ENCODE measurements around the gene SV2B. TPM values are rescaled to one million over a fixed set of nuclear protein-coding genes. Genes with fewer than 3 reads are reported as not detected.

SV2B gene
- total and polyA plus RNA-seq, 12 donors, result 0.16 to 7.5 (median 3.0) TPM

DNA sequence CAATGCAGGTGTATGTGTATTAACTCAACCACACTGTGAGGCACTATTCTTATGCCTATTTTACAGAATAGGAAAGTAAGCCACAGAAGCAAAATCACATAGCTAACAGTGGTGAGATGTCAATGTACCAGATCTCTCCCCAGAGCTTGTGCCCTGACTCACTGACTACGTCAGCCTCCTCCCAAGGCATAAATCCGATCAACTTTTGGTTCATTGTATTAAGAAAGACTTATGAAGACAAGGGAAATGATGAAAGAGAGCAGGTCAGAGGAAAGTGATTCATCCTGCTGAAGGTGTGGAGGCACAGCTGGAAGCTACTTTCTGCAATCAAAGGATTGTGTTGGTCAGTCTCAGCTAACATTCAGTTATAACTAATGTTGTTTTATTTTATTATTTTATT, 33.0 kb upstream of the SV2B start:
- peaks cover 11% of the 10 kb centered on the region for H3K27me3 ChIP-seq
- TF ChIP-seq POLR2A (IDR thresholded peaks at IDR 0.05), result no peak
- TF ChIP-seq, protein P1, sequence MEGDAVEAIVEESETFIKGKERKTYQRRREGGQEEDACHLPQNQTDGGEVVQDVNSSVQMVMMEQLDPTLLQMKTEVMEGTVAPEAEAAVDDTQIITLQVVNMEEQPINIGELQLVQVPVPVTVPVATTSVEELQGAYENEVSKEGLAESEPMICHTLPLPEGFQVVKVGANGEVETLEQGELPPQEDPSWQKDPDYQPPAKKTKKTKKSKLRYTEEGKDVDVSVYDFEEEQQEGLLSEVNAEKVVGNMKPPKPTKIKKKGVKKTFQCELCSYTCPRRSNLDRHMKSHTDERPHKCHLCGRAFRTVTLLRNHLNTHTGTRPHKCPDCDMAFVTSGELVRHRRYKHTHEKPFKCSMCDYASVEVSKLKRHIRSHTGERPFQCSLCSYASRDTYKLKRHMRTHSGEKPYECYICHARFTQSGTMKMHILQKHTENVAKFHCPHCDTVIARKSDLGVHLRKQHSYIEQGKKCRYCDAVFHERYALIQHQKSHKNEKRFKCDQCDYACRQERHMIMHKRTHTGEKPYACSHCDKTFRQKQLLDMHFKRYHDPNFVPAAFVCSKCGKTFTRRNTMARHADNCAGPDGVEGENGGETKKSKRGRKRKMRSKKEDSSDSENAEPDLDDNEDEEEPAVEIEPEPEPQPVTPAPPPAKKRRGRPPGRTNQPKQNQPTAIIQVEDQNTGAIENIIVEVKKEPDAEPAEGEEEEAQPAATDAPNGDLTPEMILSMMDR (IDR thresholded peaks at IDR 0.05), result no peak
- 54 to 90% (median 82%) methylated on average over 2 of the region's 2 CpGs for WGBS, 4 donors
- no peaks in the 10 kb centered on the region for H3K9me3 ChIP-seq (replicated peaks in 1 of 3)
- no peaks in the 10 kb centered on the region for H3K36me3 ChIP-seq (replicated peaks in 1 of 2)
- no peak for DNase-seq
- H3K27ac ChIP-seq, result no peak overlapping the region
- intact Hi-C loops (cut with DNase I), result no loop called here
- H3K4me3 ChIP-seq, result no peak overlapping the region
- no peaks in the 10 kb centered on the region for H3K4me1 ChIP-seq (replicated peaks in 1 of 2)

- Histone ChIP-seq H3K4me3 (no peak overlapping the region), H3K27me3 (peaks cover 11% of the 10 kb centered on the region), H3K27ac (no peak overlapping the region), H3K4me1 (replicated peaks in 1 of 2) (no peaks in the 10 kb centered on the region), H3K9me3 (replicated peaks in 1 of 3) (no peaks in the 10 kb centered on the region), H3K36me3 (replicated peaks in 1 of 2) (no peaks in the 10 kb centered on the region)
- no peak for TF ChIP-seq POLR2A (IDR thresholded peaks at IDR 0.05)
- TF ChIP-seq, protein P1 (IDR thresholded peaks at IDR 0.05), result no peak
- no peak for DNase-seq
- intact Hi-C loops (cut with DNase I), result no loop called here
- WGBS, 4 donors, result 93 to 100% (median 95%) methylated on average over 2 of the region's 2 CpGs
These were observed 31.6 kb upstream of the SV2B start for GRCh38 chr15:91068436-91068835.

DNA sequence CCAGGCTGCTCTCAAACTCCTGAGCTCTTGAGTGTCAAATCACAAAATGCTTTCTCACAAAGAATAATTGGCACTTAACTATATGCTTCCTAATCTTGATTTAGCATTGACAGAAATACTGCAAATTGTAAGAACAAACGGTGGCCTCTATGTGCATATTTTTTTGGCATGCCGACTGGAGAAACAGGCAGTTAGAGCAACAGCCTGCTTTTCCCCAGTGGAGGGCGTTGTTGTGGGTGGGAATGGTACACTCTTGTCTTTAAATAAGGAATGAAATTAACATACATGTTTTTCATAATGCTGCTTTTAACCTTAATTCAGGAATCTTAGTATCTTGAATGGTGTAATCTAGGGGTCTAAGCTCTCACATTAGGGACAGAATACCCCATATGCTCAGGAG, 31.1 kb upstream of the SV2B start:
- H3K36me3 ChIP-seq (replicated peaks in 1 of 2), result no peaks in the 10 kb centered on the region
- peaks cover 11% of the 10 kb centered on the region for H3K27me3 ChIP-seq
- H3K4me1 ChIP-seq (replicated peaks in 1 of 2), result no peaks in the 10 kb centered on the region
- 65 to 84% (median 80%) methylated on average over 3 of the region's 3 CpGs for WGBS, 4 donors
- H3K4me3 ChIP-seq, result no peak overlapping the region
- H3K27ac ChIP-seq, result no peak overlapping the region
- no peaks in the 10 kb centered on the region for H3K9me3 ChIP-seq (replicated peaks in 1 of 3)
- no peak for DNase-seq
- intact Hi-C loops (cut with DNase I), result no loop called here
- TF ChIP-seq, protein P1 (IDR thresholded peaks at IDR 0.05), result no peak

DNA sequence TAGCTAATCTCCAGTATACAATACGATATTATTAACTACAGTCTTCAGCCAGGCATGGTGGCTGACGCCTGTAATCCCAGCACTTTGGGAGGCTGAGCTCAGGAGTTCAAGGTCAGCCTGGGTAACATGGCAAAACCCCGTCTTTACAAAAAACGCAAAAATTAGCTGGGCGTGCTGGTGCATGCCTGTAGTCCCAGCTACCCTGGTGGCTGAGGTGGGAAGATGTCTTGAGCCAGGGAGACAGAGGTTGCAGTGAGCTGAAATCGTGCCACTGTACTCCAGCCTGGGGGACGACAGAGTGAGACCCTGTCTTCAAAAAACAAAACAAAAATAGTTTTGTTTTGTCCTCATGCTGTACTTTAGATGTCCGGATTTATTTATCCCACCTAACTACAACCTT, 29.2 kb upstream of the SV2B start:
- H3K9me3 ChIP-seq (replicated peaks in 1 of 3), result no peaks in the 10 kb centered on the region
- TF ChIP-seq, protein P1 (IDR thresholded peaks at IDR 0.05), result no peak
- no peak for TF ChIP-seq POLR2A (IDR thresholded peaks at IDR 0.05)
- H3K27me3 ChIP-seq, result peaks cover 11% of the 10 kb centered on the region
- H3K4me3 ChIP-seq, result no peak overlapping the region
- H3K4me1 ChIP-seq (replicated peaks in 1 of 2), result no peaks in the 10 kb centered on the region
- H3K36me3 ChIP-seq (replicated peaks in 1 of 2), result no peaks in the 10 kb centered on the region
- no peak for DNase-seq
- 71 to 83% (median 75%) methylated on average over 8 of the region's 8 CpGs for WGBS, 4 donors
- intact Hi-C loops (cut with DNase I), result no loop called here
- no peak overlapping the region for H3K27ac ChIP-seq

Data from adrenal gland (tissue), 12 donors.